CD4-positive, alpha-beta T cell treated with Interleukin-17A for 4 hours (primary cell): ENCODE measurements around the gene COQ8B.
A peak's percentile ranks its signal among the peaks of the same experiment; 100 is the strongest.
"Not testable (repeated sequence)": the region's sequence is repeated elsewhere in the genome, so short reads cannot be mapped to it uniquely, and the experiment has no call there.

ENCODE experiments used
- DNase-seq: peaks from one replicate; pipeline ENCODE4 v3.0.0-alpha.2; 2020; ENCODE audit warnings: mixed read lengths

Gene COQ8B

GRCh38 chr19:40663695-40664692, 52.7 kb downstream of the COQ8B start:
- DNase-seq, result peak; percentile 26

- peak; percentile 97 for DNase-seq
Observed at GRCh38 chr19:40662925-40663694, 53.6 kb downstream of the COQ8B start.

- no peak for DNase-seq
Observed at GRCh38 chr19:40661616-40662015, 55.1 kb downstream of the COQ8B start.

- no peak for DNase-seq
Observed at GRCh38 chr19:40659566-40659965, 57.1 kb downstream of the COQ8B start.

GRCh38 chr19:40659116-40659515, 57.6 kb downstream of the COQ8B start:
- no peak for DNase-seq

GRCh38 chr19:40658031-40658430, 58.7 kb downstream of the COQ8B start:
- no peak for DNase-seq

- DNase-seq, result not testable (repeated sequence)
Observed at GRCh38 chr19:40655684-40656083, 61.0 kb downstream of the COQ8B start.

GRCh38 chr19:40652303-40652702, 64.4 kb downstream of the COQ8B start:
- not testable (repeated sequence) for DNase-seq

- DNase-seq, result no peak
Observed at GRCh38 chr19:40650749-40651305, 65.9 kb downstream of the COQ8B start.

GRCh38 chr19:40649903-40650675, 66.6 kb downstream of the COQ8B start:
- not testable (repeated sequence) for DNase-seq

- no peak for DNase-seq
Observed at GRCh38 chr19:40646743-40647254, 69.9 kb downstream of the COQ8B start.

- no peak for DNase-seq
Observed at GRCh38 chr19:40642757-40643305, 73.9 kb downstream of the COQ8B start.

GRCh38 chr19:40642051-40642706, 74.5 kb downstream of the COQ8B start:
- DNase-seq, result no peak
